ENCODE results near the gene ATP5F1D.

The ATP5F1D gene

GRCh38 chr19:1227304-1228054 lies 14.1 kb upstream of the ATP5F1D start:
- H3K4me3 ChIP-seq (ENCODE audit: severe bottlenecking): no peak overlapping the region
- ATAC-seq (ENCODE audit: low read depth): no peak
- peaks cover 20% of the 10 kb centered on the region for H3K36me3 ChIP-seq (ENCODE audit: low read depth)
- no peak overlapping the region for H3K27ac ChIP-seq (ENCODE audit: poor library complexity, severe bottlenecking)
- peaks cover 8% of the 10 kb centered on the region for H3K4me1 ChIP-seq (ENCODE audit: insufficient read depth, poor library complexity, severe bottlenecking)
- no peaks in the 10 kb centered on the region for H3K9me3 ChIP-seq (ENCODE audit: severe bottlenecking)
- no peak for DNase-seq (ENCODE audit: low spot score)
- TF ChIP-seq CTCF (IDR thresholded peaks at IDR 0.05; ENCODE audit: poor library complexity, severe bottlenecking): no peak
- no peaks in the 10 kb centered on the region for H3K27me3 ChIP-seq (ENCODE audit: insufficient read depth, poor library complexity, severe bottlenecking)

- H3K27ac ChIP-seq (ENCODE audit: poor library complexity, severe bottlenecking): no peak overlapping the region
- TF ChIP-seq CTCF (IDR thresholded peaks at IDR 0.05; ENCODE audit: poor library complexity, severe bottlenecking): no peak
- ATAC-seq (ENCODE audit: low read depth) (no peak), DNase-seq (ENCODE audit: low spot score) (no peak)
- peaks cover 20% of the 10 kb centered on the region for H3K36me3 ChIP-seq (ENCODE audit: low read depth)
- H3K4me1 ChIP-seq (ENCODE audit: insufficient read depth, poor library complexity, severe bottlenecking): peaks cover 8% of the 10 kb centered on the region
- H3K9me3 ChIP-seq (ENCODE audit: severe bottlenecking): no peaks in the 10 kb centered on the region
- no peak overlapping the region for H3K4me3 ChIP-seq (ENCODE audit: severe bottlenecking)
- no peaks in the 10 kb centered on the region for H3K27me3 ChIP-seq (ENCODE audit: insufficient read depth, poor library complexity, severe bottlenecking)
Measured at GRCh38 chr19:1228161-1228957, 13.2 kb upstream of the ATP5F1D start.

GRCh38 chr19:1229056-1229923 lies 12.3 kb upstream of the ATP5F1D start:
- H3K9me3 ChIP-seq (ENCODE audit: severe bottlenecking): no peaks in the 10 kb centered on the region
- no peak for DNase-seq (ENCODE audit: low spot score)
- H3K4me3 ChIP-seq (ENCODE audit: severe bottlenecking): no peak overlapping the region
- no peak overlapping the region for H3K27ac ChIP-seq (ENCODE audit: poor library complexity, severe bottlenecking)
- no peak for TF ChIP-seq CTCF (IDR thresholded peaks at IDR 0.05; ENCODE audit: poor library complexity, severe bottlenecking)
- peaks cover 23% of the 10 kb centered on the region for H3K36me3 ChIP-seq (ENCODE audit: low read depth)
- H3K27me3 ChIP-seq (ENCODE audit: insufficient read depth, poor library complexity, severe bottlenecking): no peaks in the 10 kb centered on the region
- ATAC-seq (ENCODE audit: low read depth): no peak
- H3K4me1 ChIP-seq (ENCODE audit: insufficient read depth, poor library complexity, severe bottlenecking): peaks cover 8% of the 10 kb centered on the region

- Histone ChIP-seq H3K27ac (ENCODE audit: poor library complexity, severe bottlenecking) (no peak overlapping the region), H3K36me3 (ENCODE audit: low read depth) (peaks cover 25% of the 10 kb centered on the region), H3K27me3 (ENCODE audit: insufficient read depth, poor library complexity, severe bottlenecking) (no peaks in the 10 kb centered on the region), H3K9me3 (ENCODE audit: severe bottlenecking) (no peaks in the 10 kb centered on the region), H3K4me1 (ENCODE audit: insufficient read depth, poor library complexity, severe bottlenecking) (peaks cover 8% of the 10 kb centered on the region), H3K4me3 (ENCODE audit: severe bottlenecking) (no peak overlapping the region)
- ATAC-seq (ENCODE audit: low read depth) (no peak), DNase-seq (ENCODE audit: low spot score) (no peak)
- no peak for TF ChIP-seq CTCF (IDR thresholded peaks at IDR 0.05; ENCODE audit: poor library complexity, severe bottlenecking)
Measured at GRCh38 chr19:1229924-1230782, 11.4 kb upstream of the ATP5F1D start.
